ENCODE measurements around the gene ADAM22.

DNA sequence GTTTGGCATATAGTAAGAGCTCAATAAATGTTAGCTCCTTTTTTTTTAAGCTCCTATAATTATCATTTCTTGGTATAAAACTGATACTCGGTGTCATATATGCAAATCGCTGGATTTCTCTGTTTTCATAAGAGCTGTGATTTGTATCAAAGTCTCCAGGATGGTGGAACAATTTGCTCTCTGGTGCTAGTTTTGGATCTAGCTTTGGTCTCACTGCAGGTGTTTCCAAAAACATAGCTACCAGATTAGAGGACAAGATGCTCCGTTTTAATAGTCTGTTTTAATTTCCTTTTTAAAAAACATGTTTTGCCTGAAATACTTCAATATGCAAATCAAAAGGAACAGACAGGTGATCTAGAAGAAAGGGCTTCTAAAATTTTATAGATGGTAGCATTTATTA lies 25.3 kb downstream of the ADAM22 start:
- TF ChIP-seq, protein P1, sequence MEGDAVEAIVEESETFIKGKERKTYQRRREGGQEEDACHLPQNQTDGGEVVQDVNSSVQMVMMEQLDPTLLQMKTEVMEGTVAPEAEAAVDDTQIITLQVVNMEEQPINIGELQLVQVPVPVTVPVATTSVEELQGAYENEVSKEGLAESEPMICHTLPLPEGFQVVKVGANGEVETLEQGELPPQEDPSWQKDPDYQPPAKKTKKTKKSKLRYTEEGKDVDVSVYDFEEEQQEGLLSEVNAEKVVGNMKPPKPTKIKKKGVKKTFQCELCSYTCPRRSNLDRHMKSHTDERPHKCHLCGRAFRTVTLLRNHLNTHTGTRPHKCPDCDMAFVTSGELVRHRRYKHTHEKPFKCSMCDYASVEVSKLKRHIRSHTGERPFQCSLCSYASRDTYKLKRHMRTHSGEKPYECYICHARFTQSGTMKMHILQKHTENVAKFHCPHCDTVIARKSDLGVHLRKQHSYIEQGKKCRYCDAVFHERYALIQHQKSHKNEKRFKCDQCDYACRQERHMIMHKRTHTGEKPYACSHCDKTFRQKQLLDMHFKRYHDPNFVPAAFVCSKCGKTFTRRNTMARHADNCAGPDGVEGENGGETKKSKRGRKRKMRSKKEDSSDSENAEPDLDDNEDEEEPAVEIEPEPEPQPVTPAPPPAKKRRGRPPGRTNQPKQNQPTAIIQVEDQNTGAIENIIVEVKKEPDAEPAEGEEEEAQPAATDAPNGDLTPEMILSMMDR (IDR thresholded peaks at IDR 0.05; ENCODE audit: low read depth, low read length, missing input control) = no peak
- TF ChIP-seq, protein P2, sequence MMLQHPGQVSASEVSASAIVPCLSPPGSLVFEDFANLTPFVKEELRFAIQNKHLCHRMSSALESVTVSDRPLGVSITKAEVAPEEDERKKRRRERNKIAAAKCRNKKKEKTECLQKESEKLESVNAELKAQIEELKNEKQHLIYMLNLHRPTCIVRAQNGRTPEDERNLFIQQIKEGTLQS (IDR thresholded peaks at IDR 0.05) = no peak
- no peak for TF ChIP-seq EGR1 (IDR thresholded peaks at IDR 0.05; ENCODE audit: low read depth in 2 of 2)
- TF ChIP-seq TAF1 (conservative IDR thresholded peaks at IDR 0.05) = no peak
- TF ChIP-seq, protein P3, sequence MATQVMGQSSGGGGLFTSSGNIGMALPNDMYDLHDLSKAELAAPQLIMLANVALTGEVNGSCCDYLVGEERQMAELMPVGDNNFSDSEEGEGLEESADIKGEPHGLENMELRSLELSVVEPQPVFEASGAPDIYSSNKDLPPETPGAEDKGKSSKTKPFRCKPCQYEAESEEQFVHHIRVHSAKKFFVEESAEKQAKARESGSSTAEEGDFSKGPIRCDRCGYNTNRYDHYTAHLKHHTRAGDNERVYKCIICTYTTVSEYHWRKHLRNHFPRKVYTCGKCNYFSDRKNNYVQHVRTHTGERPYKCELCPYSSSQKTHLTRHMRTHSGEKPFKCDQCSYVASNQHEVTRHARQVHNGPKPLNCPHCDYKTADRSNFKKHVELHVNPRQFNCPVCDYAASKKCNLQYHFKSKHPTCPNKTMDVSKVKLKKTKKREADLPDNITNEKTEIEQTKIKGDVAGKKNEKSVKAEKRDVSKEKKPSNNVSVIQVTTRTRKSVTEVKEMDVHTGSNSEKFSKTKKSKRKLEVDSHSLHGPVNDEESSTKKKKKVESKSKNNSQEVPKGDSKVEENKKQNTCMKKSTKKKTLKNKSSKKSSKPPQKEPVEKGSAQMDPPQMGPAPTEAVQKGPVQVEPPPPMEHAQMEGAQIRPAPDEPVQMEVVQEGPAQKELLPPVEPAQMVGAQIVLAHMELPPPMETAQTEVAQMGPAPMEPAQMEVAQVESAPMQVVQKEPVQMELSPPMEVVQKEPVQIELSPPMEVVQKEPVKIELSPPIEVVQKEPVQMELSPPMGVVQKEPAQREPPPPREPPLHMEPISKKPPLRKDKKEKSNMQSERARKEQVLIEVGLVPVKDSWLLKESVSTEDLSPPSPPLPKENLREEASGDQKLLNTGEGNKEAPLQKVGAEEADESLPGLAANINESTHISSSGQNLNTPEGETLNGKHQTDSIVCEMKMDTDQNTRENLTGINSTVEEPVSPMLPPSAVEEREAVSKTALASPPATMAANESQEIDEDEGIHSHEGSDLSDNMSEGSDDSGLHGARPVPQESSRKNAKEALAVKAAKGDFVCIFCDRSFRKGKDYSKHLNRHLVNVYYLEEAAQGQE (IDR thresholded peaks at IDR 0.05) = no peak
- no peak for TF ChIP-seq GABPA (IDR thresholded peaks at IDR 0.05 in 1 of 2, conservative IDR thresholded peaks at IDR 0.05 in 1 of 2)
- TF ChIP-seq, protein P4, sequence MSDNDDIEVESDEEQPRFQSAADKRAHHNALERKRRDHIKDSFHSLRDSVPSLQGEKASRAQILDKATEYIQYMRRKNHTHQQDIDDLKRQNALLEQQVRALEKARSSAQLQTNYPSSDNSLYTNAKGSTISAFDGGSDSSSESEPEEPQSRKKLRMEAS (IDR thresholded peaks at IDR 0.05) = no peak
- no peak for TF ChIP-seq RAD21 (IDR thresholded peaks at IDR 0.05)

All from liver (tissue), 3 donors.